GM13977 (cell line): ENCODE measurements around the gene TRAF3IP1.

ENCODE experiments used
- DNase-seq: peaks from one replicate; pipeline ENCODE4 v3.0.0; 2012; ENCODE audit warnings: low spot score
- CTCF ChIP-seq: IDR thresholded peaks from 2 replicates; pipeline ENCODE4 v1.5.1; 2012; ENCODE audit warnings: mild to moderate bottlenecking, control low read depth; ENCODE audit not compliant: insufficient read depth; ENCODE audit errors: extremely low read depth, missing control alignments
- in situ Hi-C: fragments of 300-500 bp; cut with MboI; formaldehyde crosslinking; loops from one replicate; pipeline ENCODE4 v1.12.0; 2022; ENCODE audit warnings: low sequenced_read_pairs, low pct_unique_long_range_greater_than_20kb, mixed read lengths, inconsistent platforms; ENCODE audit not compliant: unreplicated experiment

The TRAF3IP1 gene

GRCh38 chr2:238382381-238382781 lies 62.1 kb downstream of the TRAF3IP1 start:
- no peak for DNase-seq
- no peak for TF ChIP-seq CTCF
- in situ Hi-C loops = no loop called here

GRCh38 chr2:238383135-238383534 lies 62.8 kb downstream of the TRAF3IP1 start:
- in situ Hi-C loops = no loop called here
- DNase-seq = no peak
- TF ChIP-seq CTCF = no peak

- no peak for DNase-seq
- TF ChIP-seq CTCF = no peak
- in situ Hi-C loops = no loop called here
Measured at GRCh38 chr2:238383743-238384380, 63.5 kb downstream of the TRAF3IP1 start.

GRCh38 chr2:238387332-238387731 lies 67.0 kb downstream of the TRAF3IP1 start:
- no peak for DNase-seq
- in situ Hi-C loops = no loop called here
- TF ChIP-seq CTCF = no peak

- TF ChIP-seq CTCF = no peak
- in situ Hi-C loops = no loop called here
- DNase-seq = no peak
Measured at GRCh38 chr2:238388794-238389193, 68.5 kb downstream of the TRAF3IP1 start.

GRCh38 chr2:238389988-238390589 lies 69.8 kb downstream of the TRAF3IP1 start:
- DNase-seq = no peak
- in situ Hi-C loops = no loop called here
- TF ChIP-seq CTCF = no peak
